Osteocyte (in vitro differentiated cells): ENCODE results near the gene PLEKHF1. TPM values are rescaled to one million over a fixed set of nuclear protein-coding genes. Genes with fewer than 3 reads are reported as not detected.

ENCODE experiments used
- DNase-seq: peaks from one replicate; pipeline ENCODE4 v3.0.0; 2021; ENCODE audit warnings: mixed read lengths; ENCODE audit not compliant: unreplicated experiment; ENCODE audit errors: extremely low spot score
- H3K27ac Mint-ChIP-seq: one replicate; pipeline ENCODE4 v1.8.0; 2021; ENCODE audit warnings: mild to moderate bottlenecking, mixed read lengths; ENCODE audit not compliant: unreplicated experiment
- H3K27me3 Mint-ChIP-seq: one replicate; pipeline ENCODE4 v1.8.0; 2021; ENCODE audit warnings: mixed read lengths; ENCODE audit not compliant: unreplicated experiment
- H3K36me3 Mint-ChIP-seq: one replicate; pipeline ENCODE4 v1.8.0; 2021; ENCODE audit warnings: mixed read lengths; ENCODE audit not compliant: unreplicated experiment
- H3K4me1 Mint-ChIP-seq: one replicate; pipeline ENCODE4 v1.8.0; 2021; ENCODE audit warnings: mixed read lengths; ENCODE audit not compliant: unreplicated experiment
- H3K4me3 Mint-ChIP-seq: one replicate; pipeline ENCODE4 v1.8.0; 2021; ENCODE audit warnings: mild to moderate bottlenecking, moderate library complexity, mixed read lengths; ENCODE audit not compliant: unreplicated experiment
- H3K9me3 Mint-ChIP-seq: one replicate; pipeline ENCODE4 v1.8.0; 2021; ENCODE audit warnings: mixed read lengths; ENCODE audit not compliant: unreplicated experiment
- CTCF ChIP-seq: fragments of 200-600 bp; sonication (generic); IDR thresholded peaks from 2 replicates; pipeline ENCODE4 v1.5.0; 2021; ENCODE audit warnings: antibody characterized with exemption, mild to moderate bottlenecking, moderate library complexity
- total RNA-seq: library from RNA; stranded (reverse); gene quantifications from 2 replicates; pipeline ENCODE4 v1.2.1, GENCODE V29; 2021

The PLEKHF1 gene
- total RNA-seq, 1 donor from 2014 or later = 27.3 TPM

- peak; percentile 73 for TF ChIP-seq CTCF
- peaks cover 4% of the 10 kb centered on the region for H3K9me3 Mint-ChIP-seq
- peak overlapping the region; percentile 73 for H3K27ac Mint-ChIP-seq
- no peaks in the 10 kb centered on the region for H3K36me3 Mint-ChIP-seq
- H3K4me1 Mint-ChIP-seq = peaks cover 51% of the 10 kb centered on the region
- DNase-seq = no peak
- H3K4me3 Mint-ChIP-seq = no peak overlapping the region
- no peaks in the 10 kb centered on the region for H3K27me3 Mint-ChIP-seq
These were observed 25.6 kb downstream of the PLEKHF1 start for GRCh38 chr19:29690842-29691241.

- peaks cover 4% of the 10 kb centered on the region for H3K9me3 Mint-ChIP-seq
- no peak for DNase-seq
- H3K27me3 Mint-ChIP-seq = no peaks in the 10 kb centered on the region
- no peak overlapping the region for H3K4me3 Mint-ChIP-seq
- H3K4me1 Mint-ChIP-seq = peaks cover 23% of the 10 kb centered on the region
- TF ChIP-seq CTCF = no peak
- no peak overlapping the region for H3K27ac Mint-ChIP-seq
- no peaks in the 10 kb centered on the region for H3K36me3 Mint-ChIP-seq
These were observed 28.9 kb downstream of the PLEKHF1 start for GRCh38 chr19:29694161-29694560.

- peak; percentile 93 for DNase-seq
- Mint-ChIP-seq H3K27ac (peak overlapping the region; percentile 71), H3K4me1 (peaks cover 18% of the 10 kb centered on the region), H3K9me3 (no peaks in the 10 kb centered on the region), H3K36me3 (no peaks in the 10 kb centered on the region), H3K27me3 (no peaks in the 10 kb centered on the region), H3K4me3 (no peak overlapping the region)
- peak; percentile 95 for TF ChIP-seq CTCF
These were observed 29.7 kb downstream of the PLEKHF1 start for GRCh38 chr19:29694669-29695627.

- no peak overlapping the region for H3K27ac Mint-ChIP-seq
- no peak for DNase-seq
- H3K4me3 Mint-ChIP-seq = no peak overlapping the region
- peaks cover under 1% of the 10 kb centered on the region for H3K36me3 Mint-ChIP-seq
- no peak for TF ChIP-seq CTCF
- H3K4me1 Mint-ChIP-seq = peaks cover 14% of the 10 kb centered on the region
- no peaks in the 10 kb centered on the region for H3K27me3 Mint-ChIP-seq
- H3K9me3 Mint-ChIP-seq = no peaks in the 10 kb centered on the region
These were observed 30.7 kb downstream of the PLEKHF1 start for GRCh38 chr19:29695765-29696564.

- Mint-ChIP-seq H3K9me3 (no peaks in the 10 kb centered on the region), H3K36me3 (peaks cover 2% of the 10 kb centered on the region), H3K4me1 (peaks cover 12% of the 10 kb centered on the region), H3K4me3 (no peak overlapping the region), H3K27me3 (no peaks in the 10 kb centered on the region), H3K27ac (no peak overlapping the region)
- no peak for DNase-seq
- no peak for TF ChIP-seq CTCF
These were observed 31.2 kb downstream of the PLEKHF1 start for GRCh38 chr19:29696565-29696846.
